HL-60/S4 treated with retinoic acid at 250 ng/mL for 4 days and 3 days (cell line): ENCODE results near the gene MSANTD2.

Experiments
- in situ Hi-C: fragments of 300-500 bp; cut with MboI; formaldehyde crosslinking; loops from 2 replicates; pipeline ENCODE4 v1.7.0; 2022; ENCODE audit warnings: low sequenced_read_pairs

MSANTD2 gene

GRCh38 chr11:124756033-124756752 is 44.0 kb downstream of the MSANTD2 start:
- in situ Hi-C loops, result loop anchor here (25.0 kb wide), 2 partner anchors 94 to 344 kb away; partner anchors contain the start of genes OR8B4, SIAE and SPA17

- in situ Hi-C loops, result loop anchor here (25.0 kb wide), 2 partner anchors 92 to 342 kb away; partner anchors contain the start of genes OR8B4, SIAE and SPA17
These were observed 45.5 kb downstream of the MSANTD2 start for GRCh38 chr11:124754710-124755109.

- in situ Hi-C loops, result loop anchor here (25.0 kb wide), 2 partner anchors 92 to 342 kb away; partner anchors contain the start of genes OR8B4, SIAE and SPA17
These were observed 45.9 kb downstream of the MSANTD2 start for GRCh38 chr11:124754309-124754708.

- in situ Hi-C loops, result loop anchor here (25.0 kb wide), 2 partner anchors 91 to 341 kb away; partner anchors contain the start of genes OR8B4, SIAE and SPA17
These were observed 46.6 kb downstream of the MSANTD2 start for GRCh38 chr11:124753624-124754023.

- in situ Hi-C loops, result loop anchor here (25.0 kb wide), 2 partner anchors 91 to 341 kb away; partner anchors contain the start of genes OR8B4, SIAE and SPA17
These were observed 47.0 kb downstream of the MSANTD2 start for GRCh38 chr11:124753205-124753604.

GRCh38 chr11:124752471-124753102 is 47.6 kb downstream of the MSANTD2 start:
- in situ Hi-C loops, result loop anchor here (25.0 kb wide), 2 partner anchors 90 to 340 kb away; partner anchors contain the start of genes OR8B4, SIAE and SPA17

GRCh38 chr11:124751741-124752470 is 48.3 kb downstream of the MSANTD2 start, which contains the start of gene VSIG2:
Gene VSIG2 (minus strand): TSS chr11:124752255. CDS start chr11:124752137, 118 bp downstream.
- in situ Hi-C loops, result loop anchor here (25.0 kb wide), 2 partner anchors 90 to 340 kb away; partner anchors contain the start of genes OR8B4, SIAE and SPA17

GRCh38 chr11:124751391-124751740 is 48.8 kb downstream of the MSANTD2 start:
- in situ Hi-C loops, result loop anchor here (25.0 kb wide), 2 partner anchors 89 to 339 kb away; partner anchors contain the start of genes OR8B4, SIAE and SPA17

- in situ Hi-C loops, result loop anchor here (25.0 kb wide), 2 partner anchors 88 to 338 kb away; partner anchors contain the start of genes OR8B4, SIAE and SPA17
These were observed 50.3 kb downstream of the MSANTD2 start for GRCh38 chr11:124749912-124750311.

GRCh38 chr11:124748481-124749343 is 51.5 kb downstream of the MSANTD2 start:
- in situ Hi-C loops, result no loop called here

GRCh38 chr11:124748100-124748418 is 52.1 kb downstream of the MSANTD2 start:
- in situ Hi-C loops, result no loop called here

- in situ Hi-C loops, result no loop called here
These were observed 52.7 kb downstream of the MSANTD2 start for GRCh38 chr11:124747406-124748099.

- in situ Hi-C loops, result no loop called here
These were observed 53.5 kb downstream of the MSANTD2 start for GRCh38 chr11:124746621-124747243.

- in situ Hi-C loops, result no loop called here
These were observed 54.2 kb downstream of the MSANTD2 start for GRCh38 chr11:124745835-124746620.

- in situ Hi-C loops, result no loop called here
These were observed 54.9 kb downstream of the MSANTD2 start for GRCh38 chr11:124745270-124745834.

GRCh38 chr11:124743050-124743449 is 57.2 kb downstream of the MSANTD2 start:
- in situ Hi-C loops, result no loop called here

- in situ Hi-C loops, result no loop called here
These were observed 57.7 kb downstream of the MSANTD2 start for GRCh38 chr11:124742555-124742954.
